ENCODE measurements around the gene TRAK1.
A peak's percentile ranks its signal among the peaks of the same experiment; 100 is the strongest.

Gene TRAK1

DNA sequence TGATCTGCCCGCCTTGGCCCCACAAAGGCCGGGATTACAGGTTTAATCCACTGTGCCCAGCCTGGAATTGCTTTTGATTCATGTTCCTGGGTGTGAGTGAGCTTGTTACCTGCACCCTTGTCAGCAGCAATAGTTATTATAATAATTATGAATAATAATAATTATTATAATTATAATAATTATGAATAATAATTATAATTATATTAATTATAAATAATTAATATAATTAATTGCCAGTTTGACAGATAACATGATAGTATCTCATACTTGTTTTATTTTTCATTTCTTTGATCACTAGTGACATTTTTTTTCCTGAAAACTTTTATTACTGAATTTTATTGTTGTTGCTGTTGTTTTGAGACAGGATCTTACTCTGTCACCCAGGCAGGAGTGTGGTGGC lies 21.1 kb upstream of the TRAK1 start:
- H2BK12ac ChIP-seq (ENCODE audit: low read length in 2 of 2), result no peak overlapping the region
- no peaks in the 10 kb centered on the region for H3K36me3 ChIP-seq (ENCODE audit: control insufficient read depth in 1 of 2, insufficient read depth in 2 of 2, low read depth in 1 of 2, low read length in 2 of 2)
- H4K8ac ChIP-seq (ENCODE audit: low read length), result peak overlapping the region; percentile 27
- H3K27me3 ChIP-seq (ENCODE audit: control insufficient read depth in 1 of 2, insufficient read depth in 1 of 2, low read length in 2 of 2), result no peaks in the 10 kb centered on the region
- no peak overlapping the region for H2AFZ ChIP-seq (ENCODE audit: low read depth, low read length)
- H3K4me2 ChIP-seq (ENCODE audit: low read length, poor library complexity, severe bottlenecking), result no peak overlapping the region
- H3K4me1 ChIP-seq (ENCODE audit: control insufficient read depth, insufficient read depth, low read depth, low read length), result peaks cover 21% of the 10 kb centered on the region
- no peak overlapping the region for H2BK15ac ChIP-seq (ENCODE audit: low read depth, poor library complexity, severe bottlenecking)
- H4K91ac ChIP-seq (ENCODE audit: low read length), result no peak overlapping the region
- DNase-seq, result no peak
- no peak overlapping the region for H3K23ac ChIP-seq (ENCODE audit: low read length in 2 of 2)
- H2BK5ac ChIP-seq (ENCODE audit: low read depth, low read length, poor library complexity, severe bottlenecking), result no peak overlapping the region
- 96% methylated on average over 2 of the region's 2 CpGs for WGBS
- no peak overlapping the region for H3K14ac ChIP-seq (ENCODE audit: low read length in 2 of 2)
- no peak overlapping the region for H3K9ac ChIP-seq (ENCODE audit: low read length)
- H3K18ac ChIP-seq (ENCODE audit: low read depth in 1 of 2, low read length in 2 of 2), result no peak overlapping the region
- H3K4ac ChIP-seq (ENCODE audit: low read depth in 1 of 2, low read length in 2 of 2), result no peak overlapping the region
- no peak overlapping the region for H3K4me3 ChIP-seq (ENCODE audit: insufficient read depth in 1 of 2, low read depth in 1 of 2, low read length in 2 of 2)
- no peaks in the 10 kb centered on the region for H3K9me3 ChIP-seq (ENCODE audit: control insufficient read depth, low read length)
- H2AK5ac ChIP-seq (ENCODE audit: low read length, severe bottlenecking), result no peak overlapping the region
- no peak overlapping the region for H2BK120ac ChIP-seq (ENCODE audit: low read depth, low read length)
- peaks cover 34% of the 10 kb centered on the region for H3K79me1 ChIP-seq (replicated peaks; ENCODE audit: low read length, poor library complexity, severe bottlenecking)
- H3K27ac ChIP-seq (ENCODE audit: low read length, poor library complexity, severe bottlenecking), result no peak overlapping the region

DNA sequence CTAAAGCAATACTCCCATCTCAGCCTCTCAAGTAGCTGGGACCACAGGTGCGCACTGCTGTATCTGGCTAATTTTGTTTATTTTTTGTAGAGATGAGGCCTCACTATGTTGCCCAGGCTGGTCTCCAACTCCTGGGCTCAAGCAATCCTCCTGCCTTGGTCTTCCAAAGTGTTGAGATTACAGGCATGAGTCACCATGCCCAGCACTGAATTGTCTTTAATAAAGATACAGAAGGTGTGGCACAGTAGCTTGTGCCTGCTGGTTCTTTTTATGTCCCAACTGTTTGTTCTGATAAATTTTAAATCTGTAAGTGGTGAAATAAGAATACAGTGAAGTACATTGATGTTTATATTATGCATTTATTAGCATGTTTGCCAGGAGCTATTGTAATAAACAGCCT lies 20.6 kb upstream of the TRAK1 start:
- Histone ChIP-seq H3K14ac (ENCODE audit: low read length in 2 of 2) (no peak overlapping the region), H2BK5ac (ENCODE audit: low read depth, low read length, poor library complexity, severe bottlenecking) (no peak overlapping the region), H2AFZ (ENCODE audit: low read depth, low read length) (no peak overlapping the region), H3K4ac (ENCODE audit: low read depth in 1 of 2, low read length in 2 of 2) (no peak overlapping the region), H3K23ac (ENCODE audit: low read length in 2 of 2) (no peak overlapping the region), H3K27ac (ENCODE audit: low read length, poor library complexity, severe bottlenecking) (no peak overlapping the region), H3K27me3 (ENCODE audit: control insufficient read depth in 1 of 2, insufficient read depth in 1 of 2, low read length in 2 of 2) (no peaks in the 10 kb centered on the region), H2BK120ac (ENCODE audit: low read depth, low read length) (no peak overlapping the region), H3K18ac (ENCODE audit: low read depth in 1 of 2, low read length in 2 of 2) (no peak overlapping the region), H2BK15ac (ENCODE audit: low read depth, poor library complexity, severe bottlenecking) (no peak overlapping the region), H4K91ac (ENCODE audit: low read length) (no peak overlapping the region), H3K36me3 (ENCODE audit: control insufficient read depth in 1 of 2, insufficient read depth in 2 of 2, low read depth in 1 of 2, low read length in 2 of 2) (no peaks in the 10 kb centered on the region), H4K8ac (ENCODE audit: low read length) (peak overlapping the region; percentile 27), H3K4me1 (ENCODE audit: control insufficient read depth, insufficient read depth, low read depth, low read length) (peaks cover 21% of the 10 kb centered on the region), H3K9me3 (ENCODE audit: control insufficient read depth, low read length) (no peaks in the 10 kb centered on the region), H3K9ac (ENCODE audit: low read length) (peak overlapping the region; percentile 74), H3K4me3 (ENCODE audit: insufficient read depth in 1 of 2, low read depth in 1 of 2, low read length in 2 of 2) (no peak overlapping the region), H3K79me1 (replicated peaks; ENCODE audit: low read length, poor library complexity, severe bottlenecking) (peaks cover 34% of the 10 kb centered on the region), H2AK5ac (ENCODE audit: low read length, severe bottlenecking) (no peak overlapping the region), H2BK12ac (ENCODE audit: low read length in 2 of 2) (no peak overlapping the region), H3K4me2 (ENCODE audit: low read length, poor library complexity, severe bottlenecking) (no peak overlapping the region)
- 92% methylated on average over 1 of the region's 1 CpG for WGBS
- DNase-seq, result no peak

DNA sequence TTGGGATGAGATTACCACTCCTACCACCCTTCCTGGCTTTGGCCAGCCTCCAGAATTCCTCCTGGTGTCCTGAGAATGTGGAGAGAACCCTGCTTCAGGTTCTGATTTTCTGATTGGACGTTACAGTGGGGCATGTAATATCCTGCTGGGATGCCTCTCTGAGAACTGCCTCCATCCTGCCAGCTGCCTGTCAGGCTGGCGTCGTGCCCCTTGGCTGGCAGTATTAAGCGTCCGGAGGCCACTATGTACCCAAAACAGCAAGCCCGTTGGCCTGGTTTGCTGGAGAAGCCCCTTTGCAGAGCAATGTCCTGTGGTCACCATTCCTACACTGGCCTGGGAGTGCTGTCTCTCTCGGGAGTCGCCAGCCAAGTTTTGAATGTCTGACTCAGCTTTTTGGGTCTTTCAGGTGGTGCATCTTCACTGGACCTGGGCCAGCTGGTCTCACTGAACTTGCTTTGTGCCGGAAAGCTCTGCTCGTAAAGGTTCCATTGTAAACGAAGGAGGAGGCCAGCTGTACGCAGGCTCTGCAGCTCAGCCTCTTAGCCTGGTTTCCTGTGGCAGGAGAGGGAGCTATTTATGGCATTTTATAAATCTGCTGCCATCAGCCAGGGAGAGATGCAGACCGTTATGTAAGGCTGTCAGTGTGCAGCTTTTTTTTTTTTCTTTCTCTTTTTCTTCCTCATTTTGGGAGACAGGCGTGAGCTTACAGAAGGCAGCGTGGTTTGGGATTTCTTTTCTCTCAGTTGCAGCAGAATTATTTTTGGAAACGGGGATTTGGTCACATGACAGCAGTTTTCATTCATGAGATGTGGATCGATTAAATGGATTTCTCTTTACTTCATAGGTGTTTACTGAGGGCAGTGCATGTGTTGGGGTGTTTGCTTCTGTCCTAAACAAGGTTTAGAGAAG lies 19.0 kb upstream of the TRAK1 start:
- H3K4me3 ChIP-seq (ENCODE audit: insufficient read depth in 1 of 2, low read depth in 1 of 2, low read length in 2 of 2), result peak overlapping the region; percentile 14 to 55
- H3K4me2 ChIP-seq (ENCODE audit: low read length, poor library complexity, severe bottlenecking), result peak overlapping the region; percentile 78
- peak overlapping the region; percentile 90 for H4K8ac ChIP-seq (ENCODE audit: low read length)
- H2AK5ac ChIP-seq (ENCODE audit: low read length, severe bottlenecking), result no peak overlapping the region
- peak overlapping the region; percentile 87 for H3K27ac ChIP-seq (ENCODE audit: low read length, poor library complexity, severe bottlenecking)
- WGBS, result 23% methylated on average over 17 of the region's 17 CpGs
- H2BK12ac ChIP-seq (ENCODE audit: low read length in 2 of 2), result peak overlapping the region; percentile 47 to 92
- H3K9ac ChIP-seq (ENCODE audit: low read length), result peak overlapping the region; percentile 74
- peak overlapping the region; percentile 8 to 76 for H3K4ac ChIP-seq (ENCODE audit: low read depth in 1 of 2, low read length in 2 of 2)
- H3K9me3 ChIP-seq (ENCODE audit: control insufficient read depth, low read length), result peaks cover 3% of the 10 kb centered on the region
- H3K4me1 ChIP-seq (ENCODE audit: control insufficient read depth, insufficient read depth, low read depth, low read length), result peaks cover 15% of the 10 kb centered on the region
- peak; percentile 84 for DNase-seq
- peak overlapping the region; percentile 66 for H2BK15ac ChIP-seq (ENCODE audit: low read depth, poor library complexity, severe bottlenecking)
- H3K14ac ChIP-seq (ENCODE audit: low read length in 2 of 2), result no peak overlapping the region
- peak overlapping the region; percentile 78 to 79 for H3K18ac ChIP-seq (ENCODE audit: low read depth in 1 of 2, low read length in 2 of 2)
- peaks cover 25% of the 10 kb centered on the region for H3K79me1 ChIP-seq (replicated peaks; ENCODE audit: low read length, poor library complexity, severe bottlenecking)
- H3K27me3 ChIP-seq (ENCODE audit: control insufficient read depth in 1 of 2, insufficient read depth in 1 of 2, low read length in 2 of 2), result no peaks in the 10 kb centered on the region
- H2AFZ ChIP-seq (ENCODE audit: low read depth, low read length), result no peak overlapping the region
- no peaks in the 10 kb centered on the region for H3K36me3 ChIP-seq (ENCODE audit: control insufficient read depth in 1 of 2, insufficient read depth in 2 of 2, low read depth in 1 of 2, low read length in 2 of 2)
- peak overlapping the region; percentile 65 for H4K91ac ChIP-seq (ENCODE audit: low read length)
- peak overlapping the region in 1 of 2 experiments; percentile 3 for H3K23ac ChIP-seq (ENCODE audit: low read length in 2 of 2)
- no peak overlapping the region for H2BK120ac ChIP-seq (ENCODE audit: low read depth, low read length)
- peak overlapping the region; percentile 46 for H2BK5ac ChIP-seq (ENCODE audit: low read depth, low read length, poor library complexity, severe bottlenecking)

GRCh38 chr3:42072831-42073301 lies 18.3 kb upstream of the TRAK1 start:
- Histone ChIP-seq H4K8ac (ENCODE audit: low read length) (peak overlapping the region; percentile 27), H3K14ac (ENCODE audit: low read length in 2 of 2) (peak overlapping the region in 1 of 2 experiments; percentile 68), H3K4me2 (ENCODE audit: low read length, poor library complexity, severe bottlenecking) (peak overlapping the region; percentile 78), H3K79me1 (replicated peaks; ENCODE audit: low read length, poor library complexity, severe bottlenecking) (peaks cover 26% of the 10 kb centered on the region), H2BK12ac (ENCODE audit: low read length in 2 of 2) (peak overlapping the region; percentile 2 to 34), H3K9ac (ENCODE audit: low read length) (peak overlapping the region; percentile 74), H3K4me3 (ENCODE audit: insufficient read depth in 1 of 2, low read depth in 1 of 2, low read length in 2 of 2) (peak overlapping the region in 1 of 2 experiments; percentile 55), H3K4ac (ENCODE audit: low read depth in 1 of 2, low read length in 2 of 2) (peak overlapping the region; percentile 3 to 41), H2BK120ac (ENCODE audit: low read depth, low read length) (no peak overlapping the region), H3K4me1 (ENCODE audit: control insufficient read depth, insufficient read depth, low read depth, low read length) (peaks cover 14% of the 10 kb centered on the region), H2BK5ac (ENCODE audit: low read depth, low read length, poor library complexity, severe bottlenecking) (no peak overlapping the region), H3K9me3 (ENCODE audit: control insufficient read depth, low read length) (peaks cover 3% of the 10 kb centered on the region), H3K18ac (ENCODE audit: low read depth in 1 of 2, low read length in 2 of 2) (peak overlapping the region; percentile 37 to 63), H3K27me3 (ENCODE audit: control insufficient read depth in 1 of 2, insufficient read depth in 1 of 2, low read length in 2 of 2) (no peaks in the 10 kb centered on the region), H4K91ac (ENCODE audit: low read length) (no peak overlapping the region), H3K36me3 (ENCODE audit: control insufficient read depth in 1 of 2, insufficient read depth in 2 of 2, low read depth in 1 of 2, low read length in 2 of 2) (no peaks in the 10 kb centered on the region), H2AK5ac (ENCODE audit: low read length, severe bottlenecking) (no peak overlapping the region), H3K23ac (ENCODE audit: low read length in 2 of 2) (no peak overlapping the region), H2BK15ac (ENCODE audit: low read depth, poor library complexity, severe bottlenecking) (peak overlapping the region; percentile 29), H3K27ac (ENCODE audit: low read length, poor library complexity, severe bottlenecking) (peak overlapping the region; percentile 87), H2AFZ (ENCODE audit: low read depth, low read length) (no peak overlapping the region)
- DNase-seq, result peak; percentile 41
- WGBS, result 37% methylated on average over 7 of the region's 7 CpGs
